HG03521 (cell line): Measurements from ENCODE around the gene ABCA5.

ENCODE experiments used
- ATAC-seq: cut with Tn5 transposase; IDR thresholded peaks from one replicate; pipeline ENCODE4 v1.9.1; 2021; ENCODE audit warnings: mild to moderate bottlenecking, moderate library complexity; ENCODE audit not compliant: unreplicated experiment

The ABCA5 gene

GRCh38 chr17:69327060-69327831, at the start of gene ABCA5:
ABCA5 (minus strand) TSS chr17:69327133; CDS start chr17:69314415, 12,718 bp downstream.
- ATAC-seq, result peak; percentile 96

- ATAC-seq, result no peak
Measured at GRCh38 chr17:69375229-69375628, 48.3 kb upstream of the ABCA5 start.

- ATAC-seq, result no peak
Measured at GRCh38 chr17:69373069-69373468, 46.1 kb upstream of the ABCA5 start.

GRCh38 chr17:69367298-69367697, 40.4 kb upstream of the ABCA5 start:
- peak; percentile 69 for ATAC-seq

- no peak for ATAC-seq
Measured at GRCh38 chr17:69363488-69364210, 36.7 kb upstream of the ABCA5 start.

- ATAC-seq, result no peak
Measured at GRCh38 chr17:69361156-69361555, 34.2 kb upstream of the ABCA5 start.

GRCh38 chr17:69358688-69359596, 32.0 kb upstream of the ABCA5 start:
- ATAC-seq, result no peak

- ATAC-seq, result no peak
Measured at GRCh38 chr17:69357701-69358100, 30.8 kb upstream of the ABCA5 start.

GRCh38 chr17:69356625-69357024, 29.7 kb upstream of the ABCA5 start:
- ATAC-seq, result no peak

- ATAC-seq, result no peak
Measured at GRCh38 chr17:69350911-69351310, 24.0 kb upstream of the ABCA5 start.

GRCh38 chr17:69348429-69348828, 21.5 kb upstream of the ABCA5 start:
- no peak for ATAC-seq

- ATAC-seq, result no peak
Measured at GRCh38 chr17:69346766-69347165, 19.8 kb upstream of the ABCA5 start.

- ATAC-seq, result no peak
Measured at GRCh38 chr17:69344939-69345338, 18.0 kb upstream of the ABCA5 start.

GRCh38 chr17:69342896-69343644, 16.1 kb upstream of the ABCA5 start:
- no peak for ATAC-seq

GRCh38 chr17:69339937-69340336, 13.0 kb upstream of the ABCA5 start:
- ATAC-seq, result no peak

- no peak for ATAC-seq
Measured at GRCh38 chr17:69336996-69337395, 10.1 kb upstream of the ABCA5 start.

GRCh38 chr17:69336580-69336979, 9.6 kb upstream of the ABCA5 start:
- no peak for ATAC-seq

- ATAC-seq, result no peak
Measured at GRCh38 chr17:69335058-69335457, 8.1 kb upstream of the ABCA5 start.

GRCh38 chr17:69333561-69333960, 6.6 kb upstream of the ABCA5 start:
- no peak for ATAC-seq

- ATAC-seq, result no peak
Measured at GRCh38 chr17:69331756-69332155, 4.8 kb upstream of the ABCA5 start.
